CD4-positive, alpha-beta T cell treated with Interleukin-12 subunit alpha and Interleukin-12 subunit beta, for 1 hour (primary cell): ENCODE results near the gene GOLGB1.

Source experiments
- DNase-seq: peaks from one replicate; pipeline ENCODE4 v3.0.0-alpha.2; 2020

GOLGB1 gene

DNA sequence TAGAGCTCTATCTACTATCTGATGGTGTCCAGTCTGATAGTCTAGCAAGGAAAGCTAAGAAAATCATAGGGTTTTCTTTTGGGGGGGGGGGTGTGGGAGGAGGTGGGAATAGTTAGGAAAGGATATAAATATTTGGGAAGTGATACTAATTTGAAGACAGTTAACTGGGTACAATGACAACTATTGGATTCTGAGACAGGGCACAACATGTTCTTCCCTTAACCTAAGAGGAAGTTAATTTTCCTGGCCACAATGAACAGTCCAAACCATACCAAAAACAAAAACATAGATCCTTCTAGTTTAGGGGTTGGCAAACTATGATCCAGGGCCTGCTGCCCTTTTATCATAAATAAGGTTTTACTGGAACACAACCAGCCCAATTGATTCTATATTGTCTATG lies 78.9 kb downstream of the GOLGB1 start:
- no peak for DNase-seq

DNA sequence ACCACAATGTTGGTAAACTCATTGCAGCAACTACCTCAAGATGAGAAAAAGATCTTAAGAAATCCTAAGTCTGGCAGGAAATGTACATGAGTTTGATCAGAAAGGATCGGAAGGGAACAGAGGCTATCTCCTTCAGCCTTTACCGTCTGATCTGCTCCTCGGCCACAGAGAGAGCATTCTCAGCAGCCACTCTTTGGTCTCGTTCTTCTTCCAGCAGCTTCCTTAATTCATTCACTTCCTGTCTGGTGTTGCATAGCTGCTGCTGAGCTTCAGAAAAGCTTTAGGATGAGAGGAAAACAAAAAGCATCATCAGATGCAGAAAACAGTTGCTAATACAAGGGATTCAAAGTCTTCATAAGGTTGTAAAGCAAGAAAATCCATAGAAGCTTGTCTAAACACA lies 82.2 kb downstream of the GOLGB1 start:
- DNase-seq, result no peak

DNA sequence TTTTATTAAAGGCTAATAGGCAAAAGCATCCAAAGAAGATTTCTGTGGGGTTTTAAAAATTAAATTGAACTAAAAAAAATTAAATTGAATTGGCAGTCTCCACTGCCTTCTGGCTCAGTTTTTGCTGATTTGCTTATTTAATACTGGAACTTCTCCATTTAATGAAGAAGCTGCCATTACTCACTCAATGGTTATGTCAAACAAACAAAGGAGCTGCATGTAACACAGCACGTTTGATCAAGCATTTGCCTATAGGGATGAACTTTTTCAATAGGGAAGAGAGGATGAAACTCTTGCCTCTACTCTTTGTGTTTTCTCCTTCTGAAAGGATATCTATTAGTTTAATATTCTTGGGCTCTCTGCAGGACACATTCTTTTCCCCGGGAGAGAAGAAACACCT lies 84.1 kb downstream of the GOLGB1 start:
- no peak for DNase-seq

DNA sequence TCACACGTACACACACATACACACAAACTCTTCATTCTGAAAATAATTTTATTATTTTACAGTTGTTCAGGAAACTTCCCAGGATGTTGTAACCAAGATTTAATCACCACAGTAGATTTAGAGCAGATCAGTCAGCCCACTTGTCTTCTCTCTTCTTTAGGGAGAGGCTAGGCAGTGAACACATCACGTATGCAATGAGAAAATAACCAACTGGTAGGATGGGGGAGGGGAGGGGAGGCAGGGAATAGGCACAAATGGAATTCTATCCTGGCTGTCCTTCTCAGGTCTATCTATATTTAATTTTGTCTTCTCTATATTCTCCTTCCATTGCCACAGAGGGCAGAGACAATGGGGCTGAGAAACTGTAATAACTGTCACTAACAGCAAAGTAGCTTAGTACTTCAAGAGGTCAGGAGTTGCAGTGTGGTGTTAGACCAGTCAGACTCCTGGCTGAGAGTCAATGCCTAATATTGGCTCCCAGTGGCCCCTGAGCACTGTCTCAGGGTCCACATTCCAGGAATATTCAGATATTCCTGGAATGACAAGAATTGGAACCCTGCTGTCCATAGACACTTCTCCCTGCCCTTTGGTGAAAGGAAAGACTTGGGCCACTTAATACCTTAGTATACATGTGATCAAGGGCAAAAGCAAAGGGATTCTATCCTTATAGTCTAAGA lies 86.2 kb downstream of the GOLGB1 start:
- DNase-seq, result no peak

DNA sequence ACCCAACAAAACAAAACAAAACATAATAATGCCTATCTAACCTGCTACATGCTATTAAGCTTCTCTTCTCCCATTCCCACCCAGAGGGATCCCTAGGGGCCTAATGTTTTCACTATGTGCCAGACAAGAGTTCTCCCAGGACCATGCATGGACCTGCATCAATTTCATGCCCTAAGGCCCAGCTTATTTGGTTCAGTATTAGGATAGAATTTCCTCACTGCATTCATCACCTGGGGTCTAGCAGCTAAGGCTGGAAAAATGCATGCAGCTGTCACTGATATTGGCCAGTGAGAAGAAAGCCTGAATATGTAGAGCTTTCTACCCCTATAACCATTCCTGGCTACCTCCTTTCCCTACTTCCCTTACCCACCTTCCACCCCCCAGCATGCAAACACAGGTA lies 86.8 kb downstream of the GOLGB1 start:
- DNase-seq, result no peak

DNA sequence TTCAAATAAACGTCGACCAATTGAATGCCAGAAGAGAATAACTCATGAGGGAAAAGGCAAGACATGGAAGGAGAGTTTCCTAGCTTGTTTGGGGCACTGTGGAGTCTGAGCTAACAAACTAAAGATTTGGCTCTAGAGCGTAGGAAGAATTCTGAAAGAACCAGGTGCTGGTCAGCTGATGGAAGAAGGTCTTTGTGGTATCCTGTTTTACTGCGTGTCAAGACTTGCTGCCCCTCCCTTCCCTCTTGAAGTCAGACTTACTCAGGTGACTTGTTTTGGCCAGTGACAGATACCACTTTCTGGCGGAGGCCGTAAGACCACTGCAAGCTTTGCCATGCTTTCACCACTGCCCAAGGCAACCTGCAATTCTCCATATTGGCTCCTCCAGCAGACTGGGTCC lies 88.2 kb downstream of the GOLGB1 start:
- DNase-seq, result no peak

DNA sequence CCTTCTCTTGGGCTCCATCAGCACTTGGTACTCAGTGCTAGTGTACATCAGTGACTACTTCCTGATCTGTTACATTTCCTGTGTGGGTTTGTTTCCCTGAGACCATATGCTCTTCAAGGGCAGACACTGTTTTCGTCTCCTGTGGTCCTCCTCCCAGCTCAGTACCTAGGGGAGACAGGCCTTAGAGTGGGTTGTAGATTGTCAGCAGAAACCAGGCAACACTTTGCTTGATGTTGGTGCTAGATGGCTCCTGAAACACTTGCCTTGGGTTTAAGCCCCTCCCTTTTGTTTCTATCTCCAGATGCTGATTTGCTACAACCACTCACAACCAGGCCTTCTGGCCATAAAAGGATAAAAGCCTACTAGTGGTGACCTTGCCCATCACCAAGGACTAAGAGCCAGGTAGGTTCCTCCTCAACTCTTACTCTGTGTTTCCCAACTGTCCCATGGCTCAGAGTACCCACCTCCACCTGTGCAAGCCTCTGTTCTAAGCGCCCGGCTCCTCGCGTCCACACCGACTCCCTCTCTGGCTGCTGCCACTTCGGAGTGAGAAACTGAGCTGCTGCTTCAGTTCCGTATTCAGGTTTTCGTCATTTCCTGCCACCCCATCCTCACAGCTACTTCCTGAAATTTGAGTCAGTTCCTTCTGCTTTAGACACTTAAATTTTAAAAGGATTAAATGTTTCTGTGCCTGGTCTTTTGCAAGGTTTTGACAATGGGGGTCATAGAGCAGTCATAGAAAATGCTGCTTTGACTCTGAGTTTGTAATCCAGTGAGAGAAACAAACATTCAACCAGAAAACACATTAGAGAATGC lies 89.0 kb downstream of the GOLGB1 start, which contains the start of gene HCLS1:
HCLS1 (minus strand) TSS at position 548 of the 816 bp plus-strand sequence. CDS start 2,556 bp downstream, outside the sequence.
- peak; percentile 80 for DNase-seq

DNA sequence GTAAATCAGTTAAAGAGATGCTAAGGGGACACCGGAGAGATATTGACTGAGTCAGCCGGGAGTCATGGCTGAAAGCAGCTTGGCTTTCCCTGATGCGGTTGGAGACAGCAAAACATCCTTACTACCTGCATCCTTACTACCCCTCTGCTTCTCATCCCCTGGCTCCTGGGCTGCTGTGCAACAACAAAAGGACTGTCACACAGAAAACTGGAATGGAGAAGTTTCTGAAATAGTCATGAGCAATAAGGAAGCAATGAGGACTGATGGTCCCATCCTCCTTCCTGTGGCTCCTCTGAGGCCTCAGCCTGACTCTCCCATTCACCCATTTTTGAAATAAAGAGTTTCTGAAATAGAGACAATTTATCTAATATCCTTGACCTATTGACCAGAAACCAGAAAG lies 90.0 kb downstream of the GOLGB1 start:
- no peak for DNase-seq

DNA sequence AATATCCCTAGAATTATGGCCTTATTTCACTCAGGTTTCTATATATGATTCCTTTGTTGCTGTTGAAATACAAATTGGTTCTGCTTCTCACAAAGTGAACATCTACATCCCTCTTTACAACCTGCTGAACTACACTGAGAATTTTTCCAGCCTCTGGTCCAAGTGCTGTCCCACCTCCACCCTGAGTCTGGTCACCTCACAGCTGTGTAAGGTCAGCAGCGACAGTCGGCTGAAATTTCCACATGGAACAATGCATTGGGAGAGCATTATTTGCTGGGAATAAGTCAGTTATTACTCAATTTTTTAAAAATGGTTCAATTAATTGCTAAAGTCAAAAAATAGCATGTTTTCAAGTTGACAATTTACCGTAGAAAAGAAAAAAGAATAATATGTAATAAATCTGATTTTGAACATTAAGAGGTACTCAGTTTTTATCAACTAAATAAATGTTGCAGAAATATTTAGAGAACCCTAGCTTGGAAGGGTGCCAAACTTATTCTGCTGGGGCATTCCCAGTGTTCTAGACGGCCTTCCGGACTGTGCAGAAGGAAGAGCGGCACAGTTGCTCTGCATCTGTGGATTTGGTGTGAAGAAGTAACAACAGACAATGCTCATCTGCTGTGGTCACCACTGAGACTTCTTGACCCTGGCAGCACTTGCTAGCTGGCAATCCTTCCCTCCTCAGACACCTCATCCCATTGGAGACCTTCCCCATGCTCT lies 90.7 kb downstream of the GOLGB1 start:
- no peak for DNase-seq

DNA sequence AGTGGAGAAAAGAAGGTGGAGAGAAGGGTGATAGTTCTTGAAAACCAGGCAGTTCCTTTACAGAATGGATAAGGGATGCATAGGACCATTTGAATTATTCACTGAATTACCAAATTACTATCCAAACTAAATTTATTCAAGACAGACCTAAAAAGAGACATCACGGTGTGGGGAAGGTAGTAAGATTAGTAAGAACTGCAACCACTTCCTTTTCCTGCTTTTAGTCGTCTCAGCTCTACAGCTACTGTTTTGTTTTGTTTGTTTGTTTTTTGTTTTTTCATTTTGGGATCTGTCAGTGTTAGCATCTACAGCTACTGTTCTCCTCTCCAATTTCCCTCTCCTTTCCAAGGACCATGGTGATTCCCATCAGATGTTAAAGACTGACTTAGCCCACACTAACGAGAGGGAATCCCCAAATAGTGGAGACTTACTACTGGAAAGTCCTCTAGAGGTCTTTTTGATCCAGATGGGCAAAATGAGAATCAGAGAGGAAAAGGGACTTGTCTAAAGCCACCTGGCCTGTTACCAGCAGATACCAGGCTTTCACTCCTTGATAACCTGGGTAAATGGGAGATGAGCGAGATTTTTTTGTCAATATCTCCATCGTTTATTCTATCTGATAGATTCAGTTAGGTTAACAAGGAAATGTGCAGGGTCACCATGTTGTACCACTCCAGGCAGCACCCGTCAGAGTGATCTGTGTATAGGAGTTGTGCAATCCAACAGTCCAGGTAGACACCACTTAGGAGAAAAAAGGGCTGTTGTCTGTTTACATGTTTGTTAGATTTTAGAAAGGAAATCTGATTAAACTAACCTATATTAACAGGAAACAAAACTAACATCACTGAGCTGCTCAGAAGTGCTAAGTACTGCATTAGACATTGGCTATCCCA lies 94.8 kb downstream of the GOLGB1 start:
- DNase-seq, result peak; percentile 41

DNA sequence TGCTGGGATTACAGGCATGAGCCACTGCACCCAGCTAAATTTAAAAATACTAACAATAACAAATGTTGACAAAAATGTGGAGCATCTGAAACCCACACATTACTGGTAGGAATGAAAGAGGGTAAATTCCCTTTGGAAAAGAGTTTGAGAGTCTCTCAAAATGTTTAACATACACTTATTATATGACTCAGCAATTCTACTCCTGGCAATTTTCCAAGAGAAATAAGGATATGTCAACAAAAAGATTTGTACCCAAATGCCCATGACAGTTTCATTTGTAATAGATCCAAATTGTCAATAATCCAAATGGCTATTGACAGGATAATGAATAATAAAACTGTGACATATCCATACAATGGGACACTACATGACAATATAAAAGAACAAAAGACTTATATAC lies 97.9 kb downstream of the GOLGB1 start:
- no peak for DNase-seq

DNA sequence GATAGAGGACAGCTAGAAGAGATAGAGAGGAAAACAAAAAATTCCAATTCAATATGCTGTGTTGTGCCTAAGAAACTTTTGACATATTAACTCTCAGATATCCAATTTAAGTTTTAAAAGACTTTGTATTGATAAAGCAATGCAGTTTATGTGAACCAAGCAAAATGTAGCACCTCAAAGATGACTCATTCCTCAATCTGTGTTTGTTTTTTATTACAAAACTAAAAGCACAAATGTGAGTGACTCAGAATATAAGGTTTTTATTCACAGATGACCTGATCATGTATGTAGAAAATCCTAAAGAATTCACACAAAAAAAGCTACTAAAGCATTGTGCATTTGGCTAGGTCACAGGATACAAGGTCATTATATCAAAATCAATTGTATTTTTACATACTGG lies 99.9 kb downstream of the GOLGB1 start:
- DNase-seq, result no peak

DNA sequence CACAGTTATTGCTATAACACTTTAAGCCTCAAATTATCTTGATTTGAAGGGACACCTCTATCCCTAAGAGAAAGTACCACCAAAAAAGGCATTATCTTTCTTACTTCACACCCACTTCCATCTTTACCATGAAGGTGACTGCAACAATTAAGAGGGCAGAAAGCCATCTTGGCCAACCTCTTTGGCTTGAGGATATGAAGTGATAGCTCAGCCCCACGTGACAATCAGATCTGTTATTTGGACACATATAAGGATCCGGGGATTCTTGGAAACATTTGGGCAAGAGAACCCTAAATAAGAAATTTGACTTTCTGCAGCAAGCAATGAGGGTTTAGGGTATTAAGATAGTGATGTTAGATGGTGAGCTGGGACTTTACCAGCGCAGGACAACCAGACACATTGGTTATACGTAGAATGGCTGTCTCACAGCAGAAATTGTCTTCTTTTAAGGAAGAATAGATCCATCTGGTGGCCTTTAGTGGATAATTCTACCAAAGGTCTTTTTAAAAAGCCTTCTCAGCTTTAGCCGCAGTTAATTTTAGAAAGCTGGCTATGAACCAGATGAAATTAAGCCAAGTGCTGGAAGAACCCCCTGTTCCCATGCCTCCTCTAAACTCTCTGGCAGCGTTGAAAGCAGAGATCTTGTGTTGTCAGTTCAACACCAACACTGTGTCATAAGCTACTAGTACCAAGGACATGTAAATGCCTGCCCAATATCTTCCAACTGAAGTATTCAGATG lies 101.2 kb downstream of the GOLGB1 start:
- DNase-seq, result no peak

DNA sequence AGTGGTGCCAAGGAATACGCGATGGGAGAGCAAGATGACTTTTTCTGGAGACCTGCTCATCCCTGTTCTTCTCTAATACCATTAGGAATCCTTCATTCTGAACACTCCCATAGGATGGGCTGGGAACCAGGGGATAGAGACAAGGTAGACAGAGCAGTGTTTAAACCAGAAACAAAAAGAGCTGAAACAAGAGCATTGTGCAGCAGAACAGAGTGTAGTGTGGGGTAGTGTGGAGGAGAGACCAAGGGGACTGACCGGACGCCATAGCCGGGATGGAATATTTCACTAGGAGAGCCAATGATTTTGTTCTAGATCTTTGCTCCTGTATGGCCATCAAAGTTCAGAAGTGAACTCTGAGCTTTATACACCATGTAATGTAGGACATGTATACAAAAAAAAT lies 104.5 kb downstream of the GOLGB1 start:
- no peak for DNase-seq

DNA sequence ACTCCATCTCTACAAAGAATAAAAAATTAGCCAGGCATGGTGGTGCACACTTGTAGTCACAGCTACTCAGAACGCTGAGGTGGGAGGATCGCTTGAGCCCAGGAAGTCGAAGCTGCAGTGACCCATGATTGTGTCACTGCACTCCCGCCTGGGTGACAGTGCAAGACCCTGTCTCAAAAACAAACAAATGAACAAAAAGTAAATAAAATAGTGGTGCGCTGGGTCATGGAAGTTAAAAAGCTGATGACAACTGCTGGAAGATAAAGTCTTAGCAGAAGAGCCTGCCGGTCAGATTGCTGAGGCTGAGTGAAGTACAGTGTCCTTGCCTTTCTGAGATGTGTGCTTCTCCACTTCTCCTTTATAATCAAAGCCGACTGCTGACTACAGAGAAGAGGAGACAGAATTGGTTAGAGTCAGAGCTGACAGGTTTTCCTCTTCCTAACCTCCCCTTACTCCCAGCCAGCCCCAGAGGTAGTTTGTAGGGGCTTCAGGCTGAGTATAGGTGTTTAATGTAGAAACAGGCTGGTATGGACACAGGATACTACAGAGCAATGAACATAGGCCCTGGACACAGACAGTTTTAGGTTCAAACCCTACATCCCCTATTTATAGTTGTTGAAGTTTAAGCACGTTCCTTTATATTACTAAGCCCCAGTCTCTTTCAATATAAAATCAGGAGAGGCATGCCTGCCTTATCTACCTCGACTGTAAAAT lies 106.8 kb downstream of the GOLGB1 start:
- DNase-seq, result no peak

DNA sequence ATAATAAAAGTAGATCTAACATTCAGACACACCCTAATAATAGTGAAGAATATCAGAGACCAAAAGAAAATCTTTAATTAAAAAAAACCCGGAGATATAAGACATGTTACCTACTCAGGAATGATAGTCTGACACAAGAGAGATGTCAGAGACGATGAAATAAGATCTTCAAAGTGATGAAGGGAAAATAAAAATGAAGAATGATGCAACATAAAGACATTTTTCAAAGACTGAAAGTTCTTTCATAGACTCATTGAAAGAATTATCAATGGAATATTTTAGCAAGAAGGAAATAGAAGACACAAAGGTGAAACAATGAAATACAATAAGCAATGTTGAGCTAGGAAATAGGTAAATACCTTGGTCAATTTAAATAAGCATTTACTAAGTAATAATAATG lies 108.4 kb downstream of the GOLGB1 start:
- no peak for DNase-seq

DNA sequence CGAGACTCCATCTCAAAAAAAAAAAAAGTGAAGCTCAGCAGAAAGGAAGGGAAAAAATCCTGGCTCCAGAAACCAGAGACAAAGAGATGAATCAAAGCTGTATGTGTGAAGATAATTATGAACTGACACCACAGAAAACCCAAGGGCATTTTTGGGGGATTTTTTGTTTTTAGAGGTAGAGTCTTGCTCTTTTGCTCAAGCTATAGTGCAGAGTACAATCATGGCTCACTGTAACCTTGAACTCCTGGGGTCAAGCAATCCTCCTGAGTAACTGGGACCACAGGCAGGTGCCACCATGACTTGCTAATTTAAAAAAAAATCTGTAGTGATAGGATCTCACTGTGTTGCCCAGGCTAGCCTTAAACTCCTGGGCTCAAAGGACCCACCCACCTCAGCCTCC lies 111.6 kb downstream of the GOLGB1 start:
- DNase-seq, result no peak

DNA sequence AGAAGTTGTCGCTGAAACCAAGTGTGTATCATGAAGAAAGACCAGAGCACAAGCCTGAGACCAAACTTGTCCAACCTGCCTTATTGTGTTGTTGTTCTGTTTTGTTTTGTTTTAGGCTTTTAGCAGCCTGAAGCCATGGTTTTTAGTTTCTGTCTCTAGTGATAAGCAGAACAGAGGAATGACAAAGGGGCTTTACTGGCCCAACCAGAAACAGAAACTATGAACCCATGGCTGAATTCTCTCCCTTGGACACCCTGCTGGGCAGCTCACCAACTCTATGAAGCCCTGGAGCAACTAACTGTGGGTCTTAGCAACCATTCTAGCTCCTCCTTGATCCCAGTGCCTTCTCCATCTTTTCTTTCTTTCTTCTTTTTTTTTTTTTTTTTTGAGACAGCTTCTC lies 119.2 kb downstream of the GOLGB1 start:
- DNase-seq, result no peak

DNA sequence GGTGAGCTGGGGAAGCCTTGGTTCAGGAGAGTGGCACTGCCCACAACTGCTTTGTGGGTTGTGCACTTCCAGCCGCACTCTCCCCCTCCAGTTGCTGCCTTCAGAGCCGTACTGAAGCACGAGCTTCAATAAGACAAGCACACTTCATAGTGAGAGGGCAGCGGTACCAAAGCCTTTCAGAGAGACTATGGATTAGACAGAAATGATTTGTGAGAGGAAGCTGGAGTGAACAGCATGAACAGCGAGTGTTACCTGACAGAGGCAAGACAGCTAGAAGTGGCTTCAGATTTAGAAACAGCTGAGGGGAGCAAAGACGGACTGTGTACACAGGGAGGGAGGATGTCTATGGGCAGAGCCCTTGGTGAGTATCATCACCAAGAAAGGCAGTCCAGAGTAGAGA lies 119.9 kb downstream of the GOLGB1 start:
- no peak for DNase-seq

DNA sequence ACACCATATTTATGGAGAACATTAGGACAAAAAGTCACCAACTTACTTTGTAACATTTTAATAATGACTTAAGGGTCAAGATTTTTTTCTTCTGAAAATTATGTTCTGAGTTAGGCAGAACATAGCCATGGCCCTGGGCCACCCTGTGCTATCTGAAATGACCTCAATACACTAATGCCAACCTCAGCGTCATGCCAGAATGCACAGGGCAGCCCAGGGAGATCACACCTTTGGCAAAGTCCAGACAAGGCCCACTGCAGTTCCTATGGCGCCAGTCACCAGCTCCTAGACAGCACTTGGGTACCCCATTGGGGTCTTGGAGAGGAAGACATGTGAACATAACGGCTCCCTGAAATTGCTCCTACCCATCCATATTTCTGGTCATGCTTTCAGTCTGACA lies 121.9 kb downstream of the GOLGB1 start:
- DNase-seq, result no peak

DNA sequence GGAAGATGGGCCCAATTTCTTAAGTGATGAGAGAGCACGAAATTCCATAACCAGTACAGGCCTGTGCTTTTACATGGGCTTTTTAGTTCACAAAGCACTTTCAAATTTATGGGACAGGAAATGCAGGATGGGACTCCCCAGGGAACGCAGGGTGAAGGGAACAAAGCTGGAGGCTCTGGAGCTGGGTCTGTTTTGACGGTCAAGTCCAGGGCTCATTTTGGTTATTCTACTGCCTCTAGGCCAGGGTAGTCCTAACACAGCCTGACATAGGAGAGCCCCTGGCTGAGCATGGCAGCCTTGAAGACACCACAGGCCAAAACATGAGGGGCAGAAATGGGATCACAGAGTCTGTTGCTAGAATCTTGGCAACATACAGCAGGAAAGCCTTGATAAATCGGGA lies 122.3 kb downstream of the GOLGB1 start:
- DNase-seq, result no peak
